ENCODE measurements around the gene SMKR1.
"Not testable (repeated sequence)": the region's sequence is repeated elsewhere in the genome, so short reads cannot be mapped to it uniquely, and the experiment has no call there.

GRCh38 chr7:129476398-129476797, 25.9 kb upstream of the SMKR1 start:
- TF ChIP-seq TCFL5 (CRISPR knock-in tag; conservative IDR thresholded peaks at IDR 0.05); ZNF384 (IDR thresholded peaks at IDR 0.05; ENCODE audit: low read depth, low read length); TBP (optimal IDR thresholded peaks at IDR 0.05; ENCODE audit: low read depth, low read length); PTRF (tag; IDR thresholded peaks at IDR 0.05); RCOR1 (IDR thresholded peaks at IDR 0.05; ENCODE audit: borderline replicate concordance in 1 of 2, low read depth in 2 of 2, low read length in 2 of 2); HINFP (tag; conservative IDR thresholded peaks at IDR 0.05; ENCODE audit: low read depth): not testable (repeated sequence)
